ENCODE data around the gene RSBN1L. TPM values are rescaled to one million over a fixed set of nuclear protein-coding genes. Genes with fewer than 3 reads are reported as not detected.
"Not testable (repeated sequence)": the region's sequence is repeated elsewhere in the genome, so short reads cannot be mapped to it uniquely, and the experiment has no call there.

RSBN1L gene
- total RNA-seq, 1 donor from 2014 or later: 12.6 TPM

DNA sequence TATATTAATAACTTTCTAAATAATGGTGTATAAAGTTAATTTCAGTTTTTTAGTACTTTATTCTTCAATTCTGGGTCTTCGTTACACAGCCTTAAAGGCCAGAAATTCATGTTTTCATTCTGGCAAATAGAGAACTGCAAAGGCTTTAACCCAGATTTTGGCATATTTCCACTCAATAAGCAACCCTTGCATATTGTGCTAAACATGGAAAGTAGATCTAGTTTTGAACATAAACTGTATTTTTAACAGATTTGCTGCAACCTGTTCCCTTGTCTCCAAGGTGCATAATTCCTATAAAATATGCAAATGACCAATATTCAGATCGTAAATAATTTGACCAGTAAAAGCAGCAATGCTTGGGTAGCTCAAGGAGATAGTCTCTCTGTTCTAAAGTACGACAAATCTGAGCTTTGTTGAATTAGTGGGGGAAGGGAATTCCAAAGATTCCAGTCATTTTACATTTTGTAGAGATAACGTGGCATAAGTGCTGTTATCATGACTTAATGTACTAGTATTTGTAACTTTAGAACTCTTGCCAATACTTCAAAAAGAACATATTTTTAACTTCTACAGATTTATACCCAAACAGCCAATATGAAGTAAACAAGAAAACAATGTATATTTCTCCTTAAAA lies 46.4 kb upstream of the RSBN1L start:
- Histone ChIP-seq H3K27me3 (ENCODE audit: insufficient read depth, low read length) (no peaks in the 10 kb centered on the region), H3K9me3 (ENCODE audit: insufficient read depth, low read depth, low read length) (no peaks in the 10 kb centered on the region), H3K4me3 (ENCODE audit: insufficient read depth, low read depth, low read length) (no peak overlapping the region), H3K79me2 (ENCODE audit: insufficient read depth, low read length) (no peaks in the 10 kb centered on the region), H3K27ac (ENCODE audit: low read depth, low read length) (peak overlapping the region; percentile 46), H4K20me1 (ENCODE audit: insufficient read depth, low read length) (no peaks in the 10 kb centered on the region), H3K4me1 (ENCODE audit: insufficient read depth, low read length) (peaks cover 15% of the 10 kb centered on the region), H3K4me2 (ENCODE audit: low read length) (peak overlapping the region; percentile 69), H3K9ac (ENCODE audit: low read length) (no peak overlapping the region), H3K36me3 (ENCODE audit: insufficient read depth, low read length) (peaks cover 24% of the 10 kb centered on the region), H2AFZ (ENCODE audit: low read depth, low read length) (no peak overlapping the region)
- Mint-ChIP-seq H3K4me1 (ENCODE audit: low read depth, unreplicated experiment) (peaks cover 4% of the 10 kb centered on the region), H3K4me3 (ENCODE audit: unreplicated experiment) (no peak overlapping the region), H3K27ac (ENCODE audit: unreplicated experiment) (peak overlapping the region; percentile 75), H3K27me3 (ENCODE audit: low read depth, unreplicated experiment) (no peaks in the 10 kb centered on the region), H3K36me3 (ENCODE audit: low read depth, unreplicated experiment) (no peaks in the 10 kb centered on the region), H3K9me3 (ENCODE audit: unreplicated experiment) (no peaks in the 10 kb centered on the region)
- FAIRE-seq: no peak
- DNase-seq (ENCODE audit: low read depth): peak; percentile 65
- TF ChIP-seq, protein P1, sequence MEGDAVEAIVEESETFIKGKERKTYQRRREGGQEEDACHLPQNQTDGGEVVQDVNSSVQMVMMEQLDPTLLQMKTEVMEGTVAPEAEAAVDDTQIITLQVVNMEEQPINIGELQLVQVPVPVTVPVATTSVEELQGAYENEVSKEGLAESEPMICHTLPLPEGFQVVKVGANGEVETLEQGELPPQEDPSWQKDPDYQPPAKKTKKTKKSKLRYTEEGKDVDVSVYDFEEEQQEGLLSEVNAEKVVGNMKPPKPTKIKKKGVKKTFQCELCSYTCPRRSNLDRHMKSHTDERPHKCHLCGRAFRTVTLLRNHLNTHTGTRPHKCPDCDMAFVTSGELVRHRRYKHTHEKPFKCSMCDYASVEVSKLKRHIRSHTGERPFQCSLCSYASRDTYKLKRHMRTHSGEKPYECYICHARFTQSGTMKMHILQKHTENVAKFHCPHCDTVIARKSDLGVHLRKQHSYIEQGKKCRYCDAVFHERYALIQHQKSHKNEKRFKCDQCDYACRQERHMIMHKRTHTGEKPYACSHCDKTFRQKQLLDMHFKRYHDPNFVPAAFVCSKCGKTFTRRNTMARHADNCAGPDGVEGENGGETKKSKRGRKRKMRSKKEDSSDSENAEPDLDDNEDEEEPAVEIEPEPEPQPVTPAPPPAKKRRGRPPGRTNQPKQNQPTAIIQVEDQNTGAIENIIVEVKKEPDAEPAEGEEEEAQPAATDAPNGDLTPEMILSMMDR (IDR thresholded peaks at IDR 0.05; ENCODE audit: insufficient read depth, low read depth, low read length): no peak
- no peak for TF ChIP-seq EZH2 (IDR thresholded peaks at IDR 0.05; ENCODE audit: insufficient read depth, low read length)

DNA sequence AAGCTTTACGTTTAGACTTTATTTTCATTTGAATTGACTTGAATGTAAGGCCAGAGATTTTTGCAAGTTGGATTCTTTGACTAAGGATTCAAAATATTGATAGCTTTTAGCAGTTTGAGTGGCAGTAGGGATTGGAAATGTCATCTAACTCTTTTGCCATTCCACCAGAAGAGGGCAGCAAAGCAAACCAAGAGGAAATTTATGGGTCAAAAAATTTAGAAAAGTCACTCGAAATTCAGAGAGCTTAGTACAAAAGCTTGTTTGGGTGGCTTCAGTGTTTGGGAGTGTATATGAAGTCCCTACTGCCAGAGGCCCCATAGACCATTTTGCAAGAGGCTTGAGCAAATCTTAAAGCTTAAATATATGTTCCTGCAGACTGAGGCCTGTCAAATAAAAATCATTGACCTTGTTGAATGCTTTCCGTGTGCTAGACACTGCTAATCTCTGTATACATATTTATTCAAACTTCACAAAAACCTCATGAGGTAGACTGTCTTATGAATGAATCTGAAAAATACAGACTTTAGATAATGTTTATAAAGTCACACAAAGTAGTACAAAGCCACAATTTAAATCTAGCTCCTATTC lies 44.6 kb upstream of the RSBN1L start:
- H3K36me3 ChIP-seq (ENCODE audit: insufficient read depth, low read length): peaks cover 22% of the 10 kb centered on the region
- TF ChIP-seq, protein P1 (IDR thresholded peaks at IDR 0.05; ENCODE audit: insufficient read depth, low read depth, low read length): peak; percentile 74
- no peak for TF ChIP-seq EZH2 (IDR thresholded peaks at IDR 0.05; ENCODE audit: insufficient read depth, low read length)
- Mint-ChIP-seq H3K4me1 (ENCODE audit: low read depth, unreplicated experiment) (peaks cover 4% of the 10 kb centered on the region), H3K27me3 (ENCODE audit: low read depth, unreplicated experiment) (no peaks in the 10 kb centered on the region), H3K27ac (ENCODE audit: unreplicated experiment) (peak overlapping the region; percentile 41), H3K9me3 (ENCODE audit: unreplicated experiment) (no peaks in the 10 kb centered on the region), H3K4me3 (ENCODE audit: unreplicated experiment) (no peak overlapping the region), H3K36me3 (ENCODE audit: low read depth, unreplicated experiment) (peaks cover 5% of the 10 kb centered on the region)
- H3K9ac ChIP-seq (ENCODE audit: low read length): no peak overlapping the region
- no peak overlapping the region for H3K27ac ChIP-seq (ENCODE audit: low read depth, low read length)
- H3K4me2 ChIP-seq (ENCODE audit: low read length): no peak overlapping the region
- FAIRE-seq (no peak), DNase-seq (ENCODE audit: low read depth) (no peak)
- no peaks in the 10 kb centered on the region for H3K79me2 ChIP-seq (ENCODE audit: insufficient read depth, low read length)
- H3K9me3 ChIP-seq (ENCODE audit: insufficient read depth, low read depth, low read length): no peaks in the 10 kb centered on the region
- no peaks in the 10 kb centered on the region for H3K27me3 ChIP-seq (ENCODE audit: insufficient read depth, low read length)
- no peak overlapping the region for H2AFZ ChIP-seq (ENCODE audit: low read depth, low read length)
- peaks cover 3% of the 10 kb centered on the region for H4K20me1 ChIP-seq (ENCODE audit: insufficient read depth, low read length)
- peaks cover 15% of the 10 kb centered on the region for H3K4me1 ChIP-seq (ENCODE audit: insufficient read depth, low read length)
- no peak overlapping the region for H3K4me3 ChIP-seq (ENCODE audit: insufficient read depth, low read depth, low read length)

DNA sequence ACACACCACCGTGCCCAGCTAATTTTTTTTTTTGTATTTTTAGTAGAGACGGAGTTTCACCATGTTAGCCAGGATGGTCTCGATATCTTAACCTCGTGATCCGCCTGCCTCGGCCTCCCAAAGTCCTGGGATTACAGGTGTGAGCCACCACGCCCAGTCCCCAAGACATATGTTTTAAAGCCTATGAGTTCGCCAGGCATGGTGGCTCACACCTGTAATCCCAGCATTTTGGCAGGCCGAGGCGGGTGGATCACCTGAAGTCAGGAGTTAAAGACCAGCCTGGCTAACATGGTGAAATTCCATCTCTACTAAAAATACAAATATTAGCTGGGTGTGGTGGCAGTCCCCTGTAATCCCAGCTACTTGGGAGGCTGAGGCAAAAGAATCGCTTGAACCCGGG lies 43.4 kb upstream of the RSBN1L start:
- DNase-seq (ENCODE audit: low read depth); H3K27ac ChIP-seq (ENCODE audit: low read depth, low read length); H3K27ac Mint-ChIP-seq (ENCODE audit: unreplicated experiment): not testable (repeated sequence)

More for the DNA sequence above, 43.4 kb upstream of the RSBN1L start:
- not testable (repeated sequence) for H3K4me2 ChIP-seq (ENCODE audit: low read length); H3K27me3 Mint-ChIP-seq (ENCODE audit: low read depth, unreplicated experiment); H3K4me3 ChIP-seq (ENCODE audit: insufficient read depth, low read depth, low read length); FAIRE-seq; H4K20me1 ChIP-seq (ENCODE audit: insufficient read depth, low read length); H3K9me3 ChIP-seq (ENCODE audit: insufficient read depth, low read depth, low read length); H3K9ac ChIP-seq (ENCODE audit: low read length); H3K4me3 Mint-ChIP-seq (ENCODE audit: unreplicated experiment); H3K36me3 Mint-ChIP-seq (ENCODE audit: low read depth, unreplicated experiment); H3K27me3 ChIP-seq (ENCODE audit: insufficient read depth, low read length); H2AFZ ChIP-seq (ENCODE audit: low read depth, low read length); H3K9me3 Mint-ChIP-seq (ENCODE audit: unreplicated experiment); H3K79me2 ChIP-seq (ENCODE audit: insufficient read depth, low read length); H3K4me1 Mint-ChIP-seq (ENCODE audit: low read depth, unreplicated experiment)
- peaks cover 21% of the 10 kb centered on the region for H3K36me3 ChIP-seq (ENCODE audit: insufficient read depth, low read length)
- peaks cover 15% of the 10 kb centered on the region for H3K4me1 ChIP-seq (ENCODE audit: insufficient read depth, low read length)

Data from astrocyte (in vitro differentiated cells and primary cell).